Frontal cortex (tissue), 1 donor: ENCODE data around the gene FGFBP1. TPM values are rescaled to one million over a fixed set of nuclear protein-coding genes. Genes with fewer than 3 reads are reported as not detected.

Experiments
- total RNA-seq: library from RNA; depleted of rRNA; stranded (reverse); fragments of >200 nt; gene quantifications from one replicate; pipeline ENCODE4 v1.2.3, GENCODE V29; 2014

Gene FGFBP1
- total RNA-seq, 1 donor from 2014 or later = not detected

Other genes with a start within 250 kb of the FGFBP1 start
- gene BST1, start 235.7 kb downstream of the FGFBP1 start, total RNA-seq = 4.5 TPM
- 1.6 TPM for gene CD38, start 160.4 kb downstream of the FGFBP1 start, total RNA-seq
- not detected for gene FGFBP2, start 24.4 kb upstream of the FGFBP1 start, total RNA-seq
- 87.6 TPM for gene PROM1, start 145.3 kb upstream of the FGFBP1 start, total RNA-seq